Calu3 (cell line): Measurements from ENCODE around the gene SHD. TPM values are rescaled to one million over a fixed set of nuclear protein-coding genes. Genes with fewer than 3 reads are reported as not detected.

Source experiments
- BruUV-seq: library from RNA; stranded (reverse); fragments of 400-500 nt; replicated peaks from 2 replicates; lab custom pipeline; 2021; lab: Mats Ljungman, UMichigan
- CTCF ChIA-PET: fragments of 300-600 bp; sonication (Branson Sonifier 250); formaldehyde crosslinking; loops from one replicate; lab custom pipeline; 2022; ENCODE audit warnings: antibody characterized with exemption; lab: Charles Lee
- DNase-seq: peaks from one replicate; pipeline ENCODE4 v3.0.0; 2022
- H3K27ac Mint-ChIP-seq: one replicate; pipeline ENCODE4 v1.8.0; 2022; ENCODE audit warnings: mixed read lengths; ENCODE audit not compliant: unreplicated experiment
- H3K27me3 Mint-ChIP-seq: one replicate; pipeline ENCODE4 v1.8.0; 2022; ENCODE audit warnings: mixed read lengths; ENCODE audit not compliant: unreplicated experiment
- H3K36me3 Mint-ChIP-seq: one replicate; pipeline ENCODE4 v1.8.0; 2022; ENCODE audit warnings: mild to moderate bottlenecking, moderate library complexity, mixed read lengths; ENCODE audit not compliant: insufficient read depth, unreplicated experiment
- H3K4me1 Mint-ChIP-seq: one replicate; pipeline ENCODE4 v1.8.0; 2022; ENCODE audit warnings: mild to moderate bottlenecking, low read depth, mixed read lengths; ENCODE audit not compliant: unreplicated experiment
- H3K4me3 Mint-ChIP-seq: one replicate; pipeline ENCODE4 v1.8.0; 2022; ENCODE audit warnings: mild to moderate bottlenecking, low read depth, moderate library complexity, mixed read lengths; ENCODE audit not compliant: unreplicated experiment
- H3K9me3 Mint-ChIP-seq: one replicate; pipeline ENCODE4 v1.8.0; 2022; ENCODE audit warnings: low read depth, mixed read lengths; ENCODE audit not compliant: unreplicated experiment
- CTCF ChIP-seq: fragments of 200-600 bp; IDR thresholded peaks from one replicate; pipeline ENCODE4 v1.8.0; 2022; ENCODE audit warnings: antibody characterized with exemption; ENCODE audit not compliant: unreplicated experiment
- intact Hi-C: fragments of 100-400 bp; cut with micrococcal nuclease; formaldehyde crosslinking; loops from one replicate; pipeline ENCODE4 v1.10.0; 2022; ENCODE audit not compliant: unreplicated experiment
- total RNA-seq: library from RNA; stranded (reverse); gene quantifications from 2 replicates; pipeline ENCODE4 v1.2.3, GENCODE V29; 2022

The SHD gene
- total RNA-seq, 1 experiment from 2014 or later, result not detected

- no TSS peak for BruUV-seq
- no peaks in the 10 kb centered on the region for H3K4me1 Mint-ChIP-seq
- intact Hi-C loops, result no loop called here
Measured at GRCh38 chr19:4301590-4302242, 22.6 kb downstream of the SHD start.

GRCh38 chr19:4302243-4302640 lies 23.2 kb downstream of the SHD start, which contains the start of gene TMIGD2:
TSS of gene TMIGD2 (minus strand) at chr19:4302389. CDS start at chr19:4302385, 4 bp downstream.
- Mint-ChIP-seq H3K4me1 (no peaks in the 10 kb centered on the region), H3K9me3 (no peaks in the 10 kb centered on the region), H3K4me3 (no peak within 1 kb of the TSS), H3K36me3 (peaks cover 5% of the 10 kb centered on the region), H3K27ac (no peak within 1 kb of the TSS), H3K27me3 (peaks cover 34% of the 10 kb centered on the region)
- intact Hi-C loops, result no loop called here
- CTCF ChIA-PET, result no interaction called here
- DNase-seq, result no peak
- no TSS peak for BruUV-seq
- no peak for TF ChIP-seq CTCF

More at GRCh38 chr19:4301590-4302242, 22.6 kb downstream of the SHD start:
- Mint-ChIP-seq H3K27ac (no peak overlapping the region), H3K36me3 (peaks cover 3% of the 10 kb centered on the region), H3K27me3 (peaks cover 28% of the 10 kb centered on the region), H3K4me3 (no peak overlapping the region), H3K9me3 (no peaks in the 10 kb centered on the region)
- CTCF ChIA-PET, result no interaction called here
- no peak for TF ChIP-seq CTCF
- no peak for DNase-seq

DNA sequence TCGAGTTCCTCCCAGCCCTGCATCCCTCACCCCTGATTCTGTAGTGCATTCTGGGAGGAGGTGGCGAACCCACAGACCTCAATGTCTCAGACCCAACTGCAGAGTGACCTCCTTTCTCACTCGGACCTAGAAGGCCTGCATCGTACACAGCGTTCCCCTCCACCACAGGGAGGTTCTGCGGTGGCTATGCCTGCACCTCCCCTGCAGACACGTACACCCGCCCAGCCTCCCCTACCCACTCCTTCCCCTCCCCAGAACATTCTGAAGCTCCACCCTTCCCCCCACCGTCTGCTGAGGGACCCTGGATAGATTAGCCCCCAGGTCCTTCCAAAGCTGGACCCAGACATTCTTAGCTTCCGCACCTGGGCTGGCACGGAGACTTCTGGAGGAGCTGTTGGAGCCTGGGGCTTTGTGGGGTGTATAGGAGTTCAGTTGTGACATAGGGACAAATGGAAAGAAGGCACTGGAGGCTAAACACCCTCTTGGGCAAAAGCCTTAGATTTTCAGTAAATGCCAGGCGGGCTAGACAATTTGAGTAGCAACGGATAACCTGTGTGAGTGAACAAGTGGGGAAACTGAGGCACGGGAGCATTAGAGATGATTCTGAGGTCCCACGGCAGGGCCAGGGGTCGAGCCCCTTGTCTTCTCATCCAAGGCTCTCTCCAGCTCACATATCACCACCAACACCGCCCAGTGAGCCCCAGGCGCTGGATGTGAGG lies 24.9 kb downstream of the SHD start:
- intact Hi-C loops, result no loop called here
- BruUV-seq, result no TSS peak
- no peak for DNase-seq
- no peaks in the 10 kb centered on the region for H3K4me1 Mint-ChIP-seq
- peaks cover 34% of the 10 kb centered on the region for H3K27me3 Mint-ChIP-seq
- no peak overlapping the region for H3K27ac Mint-ChIP-seq
- no peak overlapping the region for H3K4me3 Mint-ChIP-seq
- peaks cover 5% of the 10 kb centered on the region for H3K36me3 Mint-ChIP-seq
- CTCF ChIA-PET, result no interaction called here
- no peaks in the 10 kb centered on the region for H3K9me3 Mint-ChIP-seq
- TF ChIP-seq CTCF, result no peak

- Mint-ChIP-seq H3K9me3 (no peaks in the 10 kb centered on the region), H3K27ac (no peak within 1 kb of the TSS), H3K4me3 (no peak within 1 kb of the TSS), H3K4me1 (no peaks in the 10 kb centered on the region), H3K27me3 (peaks cover 34% of the 10 kb centered on the region), H3K36me3 (peaks cover 5% of the 10 kb centered on the region)
- DNase-seq, result peak; percentile 39
- CTCF ChIA-PET, result no interaction called here
- intact Hi-C loops, result no loop called here
- no peak for TF ChIP-seq CTCF
- no TSS peak for BruUV-seq
Measured at GRCh38 chr19:4304538-4305256, 25.6 kb downstream of the SHD start, which contains the start of gene FSD1. TSS of gene FSD1 (plus strand) at chr19:4304598. CDS start at chr19:4304747, 149 bp downstream.
